HCT116 (cell line): ENCODE measurements around the gene CDAN1.

Experiments
- EZH2 ChIP-seq: fragments of 200-600 bp; sonication (generic); IDR thresholded peaks from 2 replicates; pipeline ENCODE4 v1.6.1; 2017; ENCODE audit warnings: antibody characterized with exemption, mixed run types
- POLR2A ChIP-seq: IDR thresholded peaks from 2 replicates; pipeline ENCODE4 v1.7.0; 2011; ENCODE audit warnings: borderline replicate concordance; ENCODE audit not compliant: insufficient read depth, insufficient read length; ENCODE audit errors: extremely low read depth
- RAD21 ChIP-seq: IDR thresholded peaks from 2 replicates; pipeline ENCODE4 v1.6.1; 2012; ENCODE audit warnings: low read depth, mild to moderate bottlenecking
- SP1 ChIP-seq: IDR thresholded peaks from 2 replicates; pipeline ENCODE4 v1.6.1; 2012; ENCODE audit warnings: low read depth
- SRF ChIP-seq: IDR thresholded peaks from 2 replicates; pipeline ENCODE4 v1.6.1; 2012; ENCODE audit warnings: low read depth
- TF ChIP-seq, protein P1 (sequence below), 3 experiments: fragments of 200-600 bp in 1 of 3; sonication (generic) in 1 of 3; IDR thresholded peaks in 2 of 3; conservative IDR thresholded peaks in 1 of 3; 2 replicates each; pipeline ENCODE4 v1.5.1; 2012 to 2017; ENCODE audit warnings: low read depth in 2 of 3, low read length in 2 of 3, antibody characterized with exemption in 1 of 3, borderline replicate concordance in 1 of 3, control low read depth in 1 of 3, mild to moderate bottlenecking in 1 of 3, mixed read lengths in 1 of 3, mixed run types in 1 of 3, moderate library complexity in 1 of 3; ENCODE audit not compliant: insufficient read depth in 1 of 3

DNA sequence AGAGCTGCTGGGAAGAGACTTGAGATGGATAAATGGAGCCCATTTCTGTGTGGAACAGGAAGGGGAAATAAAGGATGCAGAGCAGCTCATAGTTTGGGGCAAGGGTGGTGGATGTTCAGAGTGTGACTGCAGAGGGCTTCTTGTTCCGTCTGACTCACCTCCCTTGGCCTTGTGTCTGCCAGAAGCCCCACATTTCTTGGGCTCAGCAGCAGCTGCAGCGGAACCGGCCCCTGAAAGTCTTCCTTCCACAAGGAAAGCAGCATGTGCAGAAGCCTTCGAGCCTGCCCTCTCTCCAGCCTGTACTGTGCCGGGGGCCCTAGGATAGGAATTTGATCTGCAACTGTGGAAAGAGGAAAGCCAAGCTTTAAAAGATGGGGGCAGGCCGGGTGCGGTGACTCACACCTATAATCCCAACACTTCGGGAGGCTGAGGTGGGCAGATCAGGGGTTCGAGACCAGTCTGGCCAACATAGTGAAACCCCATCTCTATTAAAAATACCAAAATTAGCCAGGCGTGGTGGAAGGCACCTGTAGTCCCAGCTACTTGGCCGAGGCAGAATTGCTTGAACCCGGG lies 11.5 kb downstream of the CDAN1 start:
- TF ChIP-seq POLR2A (no peak), SRF (no peak), SP1 (no peak), RAD21 (no peak), EZH2 (no peak)
- TF ChIP-seq, protein P1, sequence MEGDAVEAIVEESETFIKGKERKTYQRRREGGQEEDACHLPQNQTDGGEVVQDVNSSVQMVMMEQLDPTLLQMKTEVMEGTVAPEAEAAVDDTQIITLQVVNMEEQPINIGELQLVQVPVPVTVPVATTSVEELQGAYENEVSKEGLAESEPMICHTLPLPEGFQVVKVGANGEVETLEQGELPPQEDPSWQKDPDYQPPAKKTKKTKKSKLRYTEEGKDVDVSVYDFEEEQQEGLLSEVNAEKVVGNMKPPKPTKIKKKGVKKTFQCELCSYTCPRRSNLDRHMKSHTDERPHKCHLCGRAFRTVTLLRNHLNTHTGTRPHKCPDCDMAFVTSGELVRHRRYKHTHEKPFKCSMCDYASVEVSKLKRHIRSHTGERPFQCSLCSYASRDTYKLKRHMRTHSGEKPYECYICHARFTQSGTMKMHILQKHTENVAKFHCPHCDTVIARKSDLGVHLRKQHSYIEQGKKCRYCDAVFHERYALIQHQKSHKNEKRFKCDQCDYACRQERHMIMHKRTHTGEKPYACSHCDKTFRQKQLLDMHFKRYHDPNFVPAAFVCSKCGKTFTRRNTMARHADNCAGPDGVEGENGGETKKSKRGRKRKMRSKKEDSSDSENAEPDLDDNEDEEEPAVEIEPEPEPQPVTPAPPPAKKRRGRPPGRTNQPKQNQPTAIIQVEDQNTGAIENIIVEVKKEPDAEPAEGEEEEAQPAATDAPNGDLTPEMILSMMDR (IDR thresholded peaks at IDR 0.05 in 2 of 3, conservative IDR thresholded peaks at IDR 0.05 in 1 of 3; ENCODE audit: borderline replicate concordance in 1 of 3, insufficient read depth in 1 of 3, low read depth in 2 of 3, low read length in 2 of 3) = no peak
